ENCODE measurements around the gene NCLN. TPM values are rescaled to one million over a fixed set of nuclear protein-coding genes. Genes with fewer than 3 reads are reported as not detected.
A peak's percentile ranks its signal among the peaks of the same experiment; 100 is the strongest.

The NCLN gene
- 39.8 and 41.8 TPM in 2 replicates for total RNA-seq (2014; rRNA removed; shearing (Covaris generic))

GRCh38 chr19:3185461-3186159 lies at the start of gene NCLN:
Gene NCLN (plus strand): TSS chr19:3185930. CDS start chr19:3186031, 101 bp downstream.
- H3K36me3 ChIP-seq, result no peaks in the 10 kb centered on the region; the same call in 1 of the 2 replicates
- H3K27ac ChIP-seq, result peak within 1 kb of the TSS; percentile 76
- no peaks in the 10 kb centered on the region for H3K27me3 ChIP-seq
- peak; percentile 94 for DNase-seq
- H3K4me3 ChIP-seq, result peak within 1 kb of the TSS; percentile 98
- H3K4me1 ChIP-seq, result no peaks in the 10 kb centered on the region; the same call in 1 of the 2 replicates
- H3K9me3 ChIP-seq (replicated peaks), result no peaks in the 10 kb centered on the region

DNA sequence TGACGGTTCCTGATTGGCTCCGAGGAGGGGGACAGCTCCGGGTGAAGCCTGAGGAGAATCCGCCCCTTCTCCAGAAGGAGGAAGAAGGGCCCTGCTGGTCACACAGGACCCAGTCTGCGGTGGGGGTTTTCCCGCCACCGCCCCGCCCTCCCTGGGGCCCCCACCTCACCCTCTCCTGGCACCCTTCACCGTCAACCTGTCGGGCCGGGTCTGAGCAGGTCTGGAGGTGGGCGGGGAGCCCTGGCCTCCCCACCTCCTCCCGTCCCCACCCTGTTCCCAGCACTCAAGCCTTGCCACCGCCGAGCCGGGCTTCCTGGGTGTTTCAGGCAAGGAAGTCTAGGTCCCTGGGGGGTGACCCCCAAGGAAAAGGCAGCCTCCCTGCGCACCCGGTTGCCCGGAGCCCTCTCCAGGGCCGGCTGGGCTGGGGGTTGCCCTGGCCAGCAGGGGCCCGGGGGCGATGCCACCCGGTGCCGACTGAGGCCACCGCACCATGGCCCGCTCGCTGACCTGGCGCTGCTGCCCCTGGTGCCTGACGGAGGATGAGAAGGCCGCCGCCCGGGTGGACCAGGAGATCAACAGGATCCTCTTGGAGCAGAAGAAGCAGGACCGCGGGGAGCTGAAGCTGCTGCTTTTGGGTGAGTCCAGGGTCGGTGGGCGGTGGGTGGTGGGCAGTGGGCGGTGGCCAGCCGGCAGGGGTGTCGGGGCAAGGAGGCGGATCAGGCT lies 49.6 kb upstream of the NCLN start, which contains the start of gene GNA15:
GNA15 (plus strand) TSS at position 73 of the 723 bp plus-strand sequence; CDS start at position 491, 418 bp downstream.
- Histone ChIP-seq H3K36me3 (no peaks in the 10 kb centered on the region), H3K9me3 (replicated peaks) (no peaks in the 10 kb centered on the region), H3K27me3 (no peaks in the 10 kb centered on the region), H3K27ac (no peak within 1 kb of the TSS), H3K4me3 (no peak within 1 kb of the TSS), H3K4me1 (peaks cover 13% of the 10 kb centered on the region)
- DNase-seq, result no peak

GRCh38 chr19:3136684-3137055 lies 49.1 kb upstream of the NCLN start:
- H3K27me3 ChIP-seq, result no peaks in the 10 kb centered on the region
- DNase-seq, result no peak
- H3K27ac ChIP-seq, result no peak overlapping the region
- no peak overlapping the region for H3K4me3 ChIP-seq
- no peaks in the 10 kb centered on the region for H3K36me3 ChIP-seq
- H3K9me3 ChIP-seq (replicated peaks), result no peaks in the 10 kb centered on the region
- peaks cover 13% of the 10 kb centered on the region for H3K4me1 ChIP-seq

GRCh38 chr19:3137119-3137518 lies 48.6 kb upstream of the NCLN start:
- no peaks in the 10 kb centered on the region for H3K9me3 ChIP-seq (replicated peaks)
- H3K4me3 ChIP-seq, result no peak overlapping the region
- no peaks in the 10 kb centered on the region for H3K27me3 ChIP-seq
- H3K4me1 ChIP-seq, result peaks cover 13% of the 10 kb centered on the region
- no peak overlapping the region for H3K27ac ChIP-seq
- DNase-seq, result no peak
- H3K36me3 ChIP-seq, result no peaks in the 10 kb centered on the region

- no peak overlapping the region for H3K4me3 ChIP-seq
- DNase-seq, result no peak
- H3K27ac ChIP-seq, result no peak overlapping the region
- H3K36me3 ChIP-seq, result no peaks in the 10 kb centered on the region
- peaks cover 11% of the 10 kb centered on the region for H3K4me1 ChIP-seq
- no peaks in the 10 kb centered on the region for H3K27me3 ChIP-seq
- H3K9me3 ChIP-seq (replicated peaks), result no peaks in the 10 kb centered on the region
Measured at GRCh38 chr19:3138268-3138667, 47.5 kb upstream of the NCLN start.

DNA sequence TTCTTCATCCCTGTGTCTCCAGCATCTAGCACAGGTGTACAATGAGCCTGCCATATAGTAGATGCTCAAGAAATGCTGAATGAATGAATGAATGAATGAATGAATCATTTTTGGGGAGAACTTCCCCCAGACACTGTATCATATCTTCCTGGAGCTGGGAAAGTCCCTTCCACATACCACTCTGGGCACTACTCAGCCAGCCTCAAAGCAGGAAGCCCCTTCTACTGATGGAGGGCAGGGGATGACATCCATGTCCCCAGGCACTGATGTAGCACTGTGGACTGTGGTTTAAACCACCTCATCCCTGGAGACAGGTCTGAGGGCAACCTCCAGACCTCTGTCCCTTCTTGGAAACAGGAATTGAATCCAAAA lies 45.1 kb upstream of the NCLN start:
- Histone ChIP-seq H3K36me3 (no peaks in the 10 kb centered on the region), H3K4me3 (no peak overlapping the region), H3K27me3 (no peaks in the 10 kb centered on the region), H3K4me1 (peaks cover 4% of the 10 kb centered on the region), H3K27ac (no peak overlapping the region), H3K9me3 (replicated peaks) (no peaks in the 10 kb centered on the region)
- no peak for DNase-seq

DNA sequence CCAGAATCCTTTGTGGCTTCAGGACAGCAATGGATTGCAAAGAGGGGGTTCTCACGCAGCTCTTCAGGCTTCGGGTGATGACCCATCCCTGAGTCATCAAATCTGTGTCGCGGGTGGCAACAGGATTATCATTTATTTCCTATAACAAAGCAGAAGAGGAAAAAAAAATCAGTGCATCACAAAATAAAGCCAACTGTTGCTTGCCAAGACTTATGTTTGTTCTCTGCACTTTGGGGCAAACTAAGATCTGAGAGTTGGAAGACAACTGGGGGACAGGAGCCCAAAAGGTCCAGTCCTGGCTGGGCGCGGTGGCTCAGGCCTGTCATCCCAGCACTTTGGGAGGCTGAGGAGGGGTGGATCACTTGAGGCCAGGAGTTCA lies 43.4 kb upstream of the NCLN start:
- Histone ChIP-seq H3K4me3 (peak overlapping the region; percentile 22), H3K4me1 (peaks cover 4% of the 10 kb centered on the region), H3K36me3 (no peaks in the 10 kb centered on the region), H3K27me3 (no peaks in the 10 kb centered on the region), H3K9me3 (replicated peaks) (no peaks in the 10 kb centered on the region), H3K27ac (peak overlapping the region; percentile 70)
- DNase-seq, result no peak

GRCh38 chr19:3142781-3143337 lies 42.9 kb upstream of the NCLN start:
- Histone ChIP-seq H3K27me3 (no peaks in the 10 kb centered on the region), H3K9me3 (replicated peaks) (no peaks in the 10 kb centered on the region), H3K4me3 (no peak overlapping the region), H3K27ac (peak overlapping the region; percentile 70; the same call in 1 of the 2 replicates), H3K36me3 (no peaks in the 10 kb centered on the region), H3K4me1 (peaks cover 4% of the 10 kb centered on the region)
- no peak for DNase-seq

- DNase-seq, result no peak
- no peak overlapping the region for H3K27ac ChIP-seq
- H3K27me3 ChIP-seq, result no peaks in the 10 kb centered on the region; the same call in 1 of the 2 replicates
- no peaks in the 10 kb centered on the region for H3K36me3 ChIP-seq
- no peaks in the 10 kb centered on the region for H3K9me3 ChIP-seq (replicated peaks)
- no peak overlapping the region for H3K4me3 ChIP-seq
- H3K4me1 ChIP-seq, result peaks cover 4% of the 10 kb centered on the region
Measured at GRCh38 chr19:3145909-3146676, 39.6 kb upstream of the NCLN start.

- H3K27ac ChIP-seq, result no peak overlapping the region
- H3K4me1 ChIP-seq, result peaks cover 4% of the 10 kb centered on the region
- no peaks in the 10 kb centered on the region for H3K9me3 ChIP-seq (replicated peaks)
- H3K36me3 ChIP-seq, result no peaks in the 10 kb centered on the region
- H3K27me3 ChIP-seq, result no peaks in the 10 kb centered on the region; the same call in 1 of the 2 replicates
- DNase-seq, result peak; percentile 39 to 53
- no peak overlapping the region for H3K4me3 ChIP-seq
Measured at GRCh38 chr19:3146677-3147100, 39.0 kb upstream of the NCLN start.

GRCh38 chr19:3148503-3148902 lies 37.2 kb upstream of the NCLN start:
- Histone ChIP-seq H3K36me3 (no peaks in the 10 kb centered on the region), H3K9me3 (replicated peaks) (no peaks in the 10 kb centered on the region), H3K4me3 (no peak overlapping the region), H3K27ac (no peak overlapping the region), H3K4me1 (no peaks in the 10 kb centered on the region), H3K27me3 (no peaks in the 10 kb centered on the region; the same call in 1 of the 2 replicates)
- no peak for DNase-seq

- Histone ChIP-seq H3K9me3 (replicated peaks) (no peaks in the 10 kb centered on the region), H3K36me3 (no peaks in the 10 kb centered on the region), H3K27me3 (no peaks in the 10 kb centered on the region; the same call in 1 of the 2 replicates), H3K27ac (no peak overlapping the region), H3K4me1 (no peaks in the 10 kb centered on the region), H3K4me3 (no peak overlapping the region)
- DNase-seq, result no peak
Measured at GRCh38 chr19:3149089-3149488, 36.6 kb upstream of the NCLN start.

GRCh38 chr19:3149526-3150505 lies 35.9 kb upstream of the NCLN start:
- Histone ChIP-seq H3K9me3 (replicated peaks) (no peaks in the 10 kb centered on the region), H3K27ac (no peak overlapping the region), H3K36me3 (no peaks in the 10 kb centered on the region), H3K27me3 (no peaks in the 10 kb centered on the region; the same call in 1 of the 2 replicates), H3K4me3 (peak overlapping the region; percentile 37), H3K4me1 (peaks cover 4% of the 10 kb centered on the region; the same call in 1 of the 2 replicates)
- no peak for DNase-seq

Measured in SJCRH30 (cell line).